K562 (cell line): ENCODE results near the gene TTLL3. TPM values are rescaled to one million over a fixed set of nuclear protein-coding genes. Genes with fewer than 3 reads are reported as not detected.

ENCODE experiments used
- CBX2 ChIP-seq: fragments of 200-600 bp; sonication (generic); IDR thresholded peaks from one replicate; pipeline ENCODE4 v1.6.1; 2012; ENCODE audit warnings: mild to moderate bottlenecking, low read length, inconsistent platforms; ENCODE audit not compliant: insufficient read depth, poor library complexity, severe bottlenecking
- CEBPG ChIP-seq, 3 experiments: fragments of 200-800 bp in 1 of 3; sonication (Bioruptor generic) in 1 of 3; sonication (generic) in 1 of 3; formaldehyde crosslinking in 1 of 3; IDR thresholded peaks in 2 of 3; conservative IDR thresholded peaks in 1 of 3; 2 replicates each; pipeline versions ENCODE4 v1.6.1 to v1.8.0; 2016 to 2022; ENCODE audit warnings: missing compliant biosample characterization in 2 of 3, missing genetic modification characterization in 2 of 3, mild to moderate bottlenecking in 1 of 3, missing genetic modification reagents in 1 of 3
- CREB5 ChIP-seq: fragments of 250-450 bp; sonication (Bioruptor Pico); IDR thresholded peaks from 2 replicates; pipeline ENCODE4 v1.5.0; 2020; ENCODE audit warnings: mild to moderate bottlenecking
- CREM ChIP-seq: IDR thresholded peaks from 2 replicates; pipeline ENCODE4 v1.6.1; 2014; ENCODE audit warnings: antibody characterized with exemption, low read depth
- DDX20 ChIP-seq: fragments of 450-650 bp; IDR thresholded peaks from 2 replicates; pipeline ENCODE4 v1.6.1; 2016; ENCODE audit warnings: missing genetic modification characterization, low read depth, mild to moderate bottlenecking, missing compliant biosample characterization, moderate library complexity
- E2F3 ChIP-seq: fragments of 250-450 bp; sonication (Bioruptor Pico); IDR thresholded peaks from 2 replicates; pipeline ENCODE4 v1.4.0; 2020; ENCODE audit warnings: mild to moderate bottlenecking
- FOXJ2 ChIP-seq: fragments of 200-800 bp; sonication (Bioruptor generic); IDR thresholded peaks from 2 replicates; pipeline ENCODE4 v1.6.1; 2016; ENCODE audit warnings: missing genetic modification characterization, missing compliant biosample characterization
- GTF2E2 ChIP-seq: fragments of 200-800 bp; sonication (Bioruptor generic); IDR thresholded peaks from 2 replicates; pipeline ENCODE4 v1.6.1; 2016; ENCODE audit warnings: missing genetic modification characterization, missing compliant biosample characterization
- MEF2D ChIP-seq: conservative IDR thresholded peaks from 2 replicates; pipeline ENCODE4 v1.6.1; 2016; ENCODE audit warnings: low read depth, missing genetic modification characterization, missing compliant biosample characterization
- MLLT1 ChIP-seq, 2 experiments: fragments of 450-650 bp; IDR thresholded peaks; 2 replicates each; pipeline ENCODE4 v1.6.1; 2016
- MTA1 ChIP-seq: fragments of 450-650 bp; IDR thresholded peaks from 2 replicates; pipeline ENCODE4 v1.6.1; 2017; ENCODE audit warnings: borderline replicate concordance
- MYNN ChIP-seq, 2 experiments: sonication (generic); formaldehyde crosslinking in 1 of 2; IDR thresholded peaks; 2 replicates each; pipeline versions ENCODE4 v1.5.0 to v1.6.1; 2016 to 2020; ENCODE audit warnings: antibody characterized with exemption in 1 of 2, missing genetic modification reagents in 1 of 2
- NCOR1 ChIP-seq: fragments of 450-650 bp; IDR thresholded peaks from 2 replicates; pipeline ENCODE4 v1.6.1; 2016; ENCODE audit warnings: mild to moderate bottlenecking, moderate library complexity
- POLR3A ChIP-seq: IDR thresholded peaks from 2 replicates; pipeline ENCODE4 v1.6.1; 2011; ENCODE audit warnings: borderline replicate concordance, mild to moderate bottlenecking, moderate library complexity; ENCODE audit not compliant: insufficient read length, insufficient read depth; ENCODE audit errors: extremely low read depth
- RBM39 ChIP-seq: fragments of 200-400 bp; formaldehyde crosslinking; optimal IDR thresholded peaks from 2 replicates; pipeline ENCODE3; 2018; ENCODE audit warnings: low read depth, low read length
- SMARCE1 ChIP-seq: fragments of 450-650 bp; IDR thresholded peaks from 2 replicates; pipeline ENCODE4 v1.7.1; 2016; ENCODE audit warnings: mild to moderate bottlenecking
- SREBF1 ChIP-seq: fragments of 150-350 bp; IDR thresholded peaks from 2 replicates; pipeline ENCODE4 v1.6.1; 2014; ENCODE audit warnings: antibody characterized with exemption, low read depth, low read length, borderline replicate concordance
- TSC22D4 ChIP-seq: fragments of 450-650 bp; IDR thresholded peaks from 2 replicates; pipeline ENCODE4 v1.6.1; 2016; ENCODE audit warnings: missing genetic modification characterization, missing biosample characterization, control low read depth
- XRCC4 ChIP-seq: IDR thresholded peaks from one replicate; pipeline ENCODE4 v1.6.1; 2011; ENCODE audit not compliant: insufficient read depth, insufficient read length; ENCODE audit errors: extremely low read depth
- YY1 ChIP-seq, 3 experiments: IDR thresholded peaks; 2 replicates each; pipeline ENCODE4 v1.6.1; 2011; ENCODE audit warnings: low read length in 2 of 3, mild to moderate bottlenecking in 2 of 3, moderate library complexity in 2 of 3, borderline replicate concordance in 1 of 3, control low read depth in 1 of 3, low read depth in 1 of 3; ENCODE audit not compliant: insufficient read depth in 3 of 3, insufficient replicate concordance in 2 of 3, control insufficient read depth in 1 of 3, insufficient read length in 1 of 3; ENCODE audit errors: extremely low read depth in 1 of 3
- ZNF165 ChIP-seq: fragments of 250-450 bp; sonication (Bioruptor Pico); IDR thresholded peaks from 2 replicates; pipeline ENCODE4 v1.4.0; 2020; ENCODE audit warnings: borderline replicate concordance
- ZNF507 ChIP-seq: conservative IDR thresholded peaks from 2 replicates; pipeline ENCODE4 v1.6.1; 2017; ENCODE audit warnings: missing genetic modification characterization, missing compliant biosample characterization
- ZNF655 ChIP-seq: fragments of 250-450 bp; sonication (Bioruptor Pico); IDR thresholded peaks from 2 replicates; pipeline ENCODE4 v1.5.0; 2021
- ZSCAN32 ChIP-seq: fragments of 450-650 bp; formaldehyde crosslinking; IDR thresholded peaks from 2 replicates; pipeline ENCODE4 v1.4.0; 2020; ENCODE audit warnings: mild to moderate bottlenecking, moderate library complexity
- polyA plus RNA-seq, 8 experiments: library from polyadenylated mRNA; depleted of rRNA in 4 of 8; stranded (reverse) in 5 of 8; unstranded in 3 of 8; fragments of >200 nt; fragmentation: Nextera tagmentation in 2 of 8; fragmentation: Illumina TruSeq in 1 of 8; extraction: Ambion mirVana in 2 of 8; extraction: Trizol in 1 of 8; gene quantifications; 2 replicates each; pipeline versions ENCODE4 v1.2.1 to v1.2.3, GENCODE V29; 2011 to 2014; ENCODE audit warnings: inconsistent platforms in 1 of 8, missing spikeins in 1 of 8
- total RNA-seq, 7 experiments: library from RNA; depleted of rRNA in 6 of 7; stranded (reverse); fragments of >200 nt in 6 of 7; fragmentation: Illumina TruSeq in 2 of 7; extraction: Trizol in 2 of 7; gene quantifications; 2 replicates each; pipeline versions ENCODE4 v1.2.1 to v1.2.3, GENCODE V29; 2011 to 2021; ENCODE audit warnings: low replicate concordance in 1 of 7

Gene TTLL3
- total and polyA plus RNA-seq, 9 of the 15 experiments (the other 6 are each of a cell fraction or from before 2014, with no cell fraction given): 8.9 to 106 (median 33.2) TPM

GRCh38 chr3:9862391-9863057 is 52.5 kb downstream of the TTLL3 start (continued):
- no peak for TF ChIP-seq CBX2
- TF ChIP-seq CEBPG (CRISPR knock-in tag; IDR thresholded peaks at IDR 0.05): no peak
- no peak for TF ChIP-seq CEBPG (tag; conservative IDR thresholded peaks at IDR 0.05 in 1 of 2, IDR thresholded peaks at IDR 0.05 in 1 of 2)
- TF ChIP-seq MYNN (IDR thresholded peaks at IDR 0.05): no peak
- TF ChIP-seq MYNN (CRISPR knock-in tag; IDR thresholded peaks at IDR 0.05): no peak
- no peak for TF ChIP-seq TSC22D4
- no peak for TF ChIP-seq NCOR1
- TF ChIP-seq ZNF507 (tag): no peak
- TF ChIP-seq MLLT1 (IDR thresholded peaks at IDR 0.05): peak in 1 of 2 experiments; percentile 42; a peak in 1 of 4 replicates
- TF ChIP-seq DDX20 (tag): no peak
- no peak for TF ChIP-seq MTA1
- TF ChIP-seq ZSCAN32 (CRISPR knock-in tag): no peak
- no peak for TF ChIP-seq MEF2D (tag)
- TF ChIP-seq ZNF655 (CRISPR knock-in tag): no peak
- TF ChIP-seq CREM: peak; percentile 68; the same call in 1 of the 2 replicates
- TF ChIP-seq XRCC4: no peak
- peak; percentile 49; the same call in 1 of the 2 replicates for TF ChIP-seq SMARCE1
- no peak for TF ChIP-seq FOXJ2
- no peak for TF ChIP-seq POLR3A
- peak; percentile 14 to 90 (median 83) for TF ChIP-seq YY1 (IDR thresholded peaks at IDR 0.05; ENCODE audit: borderline replicate concordance in 1 of 3, control insufficient read depth in 1 of 3, extremely low read depth in 1 of 3, insufficient read depth in 3 of 3, insufficient read length in 1 of 3, insufficient replicate concordance in 2 of 3, low read depth in 1 of 3, low read length in 2 of 3)
- no peak for TF ChIP-seq ZNF165 (CRISPR knock-in tag)
- no peak for TF ChIP-seq SREBF1
- no peak for TF ChIP-seq CREB5
- TF ChIP-seq GTF2E2 (tag): no peak
- no peak for TF ChIP-seq RBM39
- no peak for TF ChIP-seq E2F3
